LoVo (cell line): Measurements from ENCODE around the gene MS4A6E.

ENCODE experiments used
- DNase-seq: peaks from one replicate; pipeline ENCODE4 v3.0.0-alpha.2; 2016; ENCODE audit warnings: low spot score

Gene MS4A6E

GRCh38 chr11:60375316-60375715 lies 48.3 kb downstream of the MS4A6E start:
- DNase-seq = no peak

GRCh38 chr11:60376601-60377000 lies 49.5 kb downstream of the MS4A6E start:
- DNase-seq = no peak

GRCh38 chr11:60377401-60378136 lies 50.5 kb downstream of the MS4A6E start:
- no peak for DNase-seq

- no peak for DNase-seq
These were observed 51.3 kb downstream of the MS4A6E start, which contains the start of gene MS4A7 for GRCh38 chr11:60378354-60378753. MS4A7 (plus strand) TSS chr11:60378532; CDS start chr11:60383142, 4,610 bp downstream.

- DNase-seq = no peak
These were observed 62.3 kb downstream of the MS4A6E start for GRCh38 chr11:60389279-60389910.

- DNase-seq = no peak
These were observed 63.4 kb downstream of the MS4A6E start for GRCh38 chr11:60390419-60390818.
